HG03066 (cell line): ENCODE data around the gene GNAS-AS1.

Experiments used
- ATAC-seq: cut with Tn5 transposase; IDR thresholded peaks from one replicate; pipeline ENCODE4 v1.9.1; 2021; ENCODE audit warnings: low read depth; ENCODE audit not compliant: unreplicated experiment

Gene GNAS-AS1

DNA sequence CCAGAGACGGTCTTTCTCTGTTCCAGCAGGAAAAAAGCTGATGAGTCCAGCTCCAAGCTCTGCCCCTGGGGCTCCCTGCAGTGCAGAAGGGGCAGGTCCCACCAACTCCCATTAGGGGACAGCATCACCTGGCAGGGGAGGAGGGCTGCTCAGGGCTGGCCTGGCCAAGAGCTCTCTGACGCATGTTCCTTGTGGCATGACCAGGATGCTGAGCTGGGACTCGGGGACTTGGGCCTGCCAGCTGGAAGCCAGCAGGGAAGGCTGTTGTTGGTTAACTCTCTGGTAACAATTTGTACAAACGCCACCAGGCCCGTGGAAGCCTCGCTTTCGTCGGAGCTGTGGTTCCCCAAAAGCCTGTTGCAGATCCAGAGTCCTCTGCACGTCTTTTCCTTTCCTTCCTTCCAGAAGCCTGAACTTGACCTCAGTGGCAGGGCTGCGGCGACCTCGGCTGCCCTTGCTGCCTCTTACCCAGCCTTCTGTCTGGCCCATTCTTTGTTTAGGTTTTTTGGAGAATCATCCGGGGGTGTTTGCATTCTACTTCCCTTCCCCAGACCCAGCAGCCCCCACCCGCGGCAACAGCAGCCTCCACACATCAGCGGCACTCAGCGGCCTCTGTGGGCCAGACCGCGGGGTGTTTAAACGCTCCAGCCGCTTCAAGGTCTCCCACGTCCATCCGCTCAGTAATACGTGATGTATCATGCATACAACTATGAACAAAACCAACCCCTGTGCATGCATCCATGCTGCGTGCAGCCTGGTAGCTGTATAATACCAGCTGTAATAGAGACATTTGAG lies 63.3 kb downstream of the GNAS-AS1 start:
- no peak for ATAC-seq

- ATAC-seq, result no peak
Observed at GRCh38 chr20:58784321-58785074, 66.2 kb downstream of the GNAS-AS1 start.

DNA sequence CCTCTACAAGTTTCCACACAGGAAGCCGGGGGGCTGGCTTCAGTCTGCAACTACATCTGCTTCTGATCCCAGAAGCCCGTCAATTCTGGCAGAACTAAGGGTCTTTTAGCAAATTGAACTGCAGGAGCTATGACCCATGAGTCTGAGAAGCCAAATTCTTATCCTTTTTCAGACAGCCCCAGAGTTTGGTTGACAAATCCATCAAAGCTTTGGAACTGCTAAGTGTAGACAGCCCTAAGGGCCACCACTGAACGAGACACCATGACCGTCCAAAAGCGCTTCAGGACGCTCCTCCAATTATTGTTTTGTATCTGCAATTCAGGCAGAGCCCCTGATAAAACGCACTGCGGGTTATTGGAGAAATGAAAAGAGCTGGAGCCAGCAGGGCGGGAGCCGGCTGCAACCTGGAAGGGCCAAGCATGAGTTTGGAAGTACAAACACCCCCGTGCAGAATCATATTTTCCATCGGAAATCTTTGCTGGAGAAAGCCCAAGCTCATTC lies 67.1 kb downstream of the GNAS-AS1 start:
- no peak for ATAC-seq

DNA sequence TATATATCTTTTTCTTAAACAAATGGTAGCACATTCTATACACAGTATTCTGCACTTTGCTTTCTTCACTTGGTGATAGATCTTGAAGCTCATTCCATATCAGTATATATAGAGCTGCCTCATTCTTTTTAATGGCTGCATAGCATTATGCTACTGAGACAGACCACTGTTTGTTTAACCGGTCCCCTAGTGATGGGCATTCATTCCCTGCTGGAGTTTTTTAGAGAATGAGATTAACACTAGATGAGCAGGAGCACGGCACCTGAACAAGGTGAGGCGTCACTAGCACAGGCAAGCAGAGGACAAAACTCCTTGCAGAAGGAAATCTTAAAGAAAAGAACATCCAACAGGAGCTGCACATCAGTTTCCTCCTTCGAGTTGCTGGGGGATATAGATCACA lies 69.6 kb downstream of the GNAS-AS1 start:
- ATAC-seq, result no peak

DNA sequence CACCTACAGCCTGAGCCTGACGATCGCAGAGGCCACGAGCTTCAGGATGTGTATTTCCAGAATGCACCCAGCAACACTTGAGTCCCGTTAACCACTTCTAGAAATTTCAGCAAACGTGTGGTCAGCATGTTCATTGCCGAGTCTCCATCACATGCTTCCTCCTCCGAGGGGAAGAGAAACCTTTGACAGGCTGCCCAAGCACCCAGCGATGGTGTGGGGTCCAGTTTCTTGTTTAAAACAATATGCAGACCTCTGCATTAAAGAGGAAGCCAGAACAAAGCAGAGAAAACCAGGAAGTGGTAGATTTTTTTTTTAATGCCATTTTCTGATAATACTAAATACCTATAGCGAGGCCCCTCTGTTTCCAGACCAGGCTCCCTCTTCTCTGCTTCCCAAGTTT lies 71.9 kb downstream of the GNAS-AS1 start:
- ATAC-seq, result no peak

DNA sequence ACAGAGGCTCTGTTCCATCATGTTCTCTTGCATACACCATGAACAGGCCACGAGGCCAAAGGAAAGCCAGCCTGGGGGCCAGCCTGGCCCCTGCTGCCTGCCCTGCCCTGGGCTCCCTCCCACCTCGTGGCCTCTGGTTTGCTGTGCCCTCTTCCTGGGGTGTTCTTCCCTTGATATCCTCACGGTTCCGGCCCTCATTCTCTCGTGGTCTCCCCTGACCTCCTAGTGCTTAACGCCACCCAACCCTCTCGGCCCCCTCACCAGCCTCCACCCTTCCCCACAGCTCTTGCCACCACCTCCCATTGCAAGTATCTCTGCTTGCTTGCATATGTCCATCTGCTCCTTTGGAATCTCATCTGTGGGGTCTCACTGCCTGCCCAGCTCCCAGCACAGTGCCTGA lies 73.0 kb downstream of the GNAS-AS1 start:
- no peak for ATAC-seq

GRCh38 chr20:58776109-58776508 lies 74.6 kb downstream of the GNAS-AS1 start:
- ATAC-seq, result no peak

DNA sequence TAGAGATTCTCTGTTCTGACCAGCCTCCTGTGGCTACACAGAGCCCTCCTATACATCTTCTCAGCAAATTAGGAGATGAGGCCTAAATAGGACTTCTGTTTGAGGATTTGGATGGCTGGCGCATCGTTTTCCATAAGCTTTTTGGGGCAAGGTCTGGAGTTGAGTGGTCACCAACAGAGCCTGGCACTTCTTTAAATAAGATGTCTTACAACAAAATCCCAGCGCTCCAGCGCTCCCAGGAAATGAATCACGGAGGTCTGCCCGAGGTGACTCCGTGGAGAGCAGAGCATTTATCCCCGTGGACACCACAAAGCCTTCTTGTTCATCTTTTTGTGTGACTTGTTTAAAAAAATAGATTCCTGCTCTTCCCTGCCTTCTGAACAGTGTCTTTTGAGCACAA lies 75.3 kb downstream of the GNAS-AS1 start:
- ATAC-seq, result no peak

DNA sequence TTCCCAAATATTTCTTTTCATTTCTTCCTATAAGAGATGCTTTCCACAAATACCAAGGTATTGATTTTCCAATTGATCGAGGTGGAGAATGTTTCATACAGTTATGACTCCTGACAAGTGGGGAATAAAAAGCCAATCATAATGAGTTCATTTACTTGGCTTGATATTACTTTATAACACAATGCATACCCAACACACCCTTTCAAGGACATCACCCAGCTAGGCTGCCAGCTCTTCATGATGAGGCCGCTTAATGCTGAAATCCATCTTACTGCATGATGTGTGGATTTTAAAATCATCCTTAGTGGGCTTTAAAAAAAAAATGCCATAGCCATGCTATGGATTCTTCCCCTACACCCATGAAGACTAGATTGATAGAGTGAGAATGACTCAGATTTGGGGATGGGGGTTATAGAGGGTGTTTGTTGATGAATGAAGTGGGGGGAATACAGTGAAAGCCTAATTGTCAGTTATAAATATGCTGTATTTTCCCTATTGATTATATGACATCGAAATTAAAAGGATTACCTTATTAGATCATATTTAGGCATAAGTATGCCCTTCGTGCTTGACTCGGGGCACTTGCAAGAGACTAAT lies 75.9 kb downstream of the GNAS-AS1 start:
- no peak for ATAC-seq

DNA sequence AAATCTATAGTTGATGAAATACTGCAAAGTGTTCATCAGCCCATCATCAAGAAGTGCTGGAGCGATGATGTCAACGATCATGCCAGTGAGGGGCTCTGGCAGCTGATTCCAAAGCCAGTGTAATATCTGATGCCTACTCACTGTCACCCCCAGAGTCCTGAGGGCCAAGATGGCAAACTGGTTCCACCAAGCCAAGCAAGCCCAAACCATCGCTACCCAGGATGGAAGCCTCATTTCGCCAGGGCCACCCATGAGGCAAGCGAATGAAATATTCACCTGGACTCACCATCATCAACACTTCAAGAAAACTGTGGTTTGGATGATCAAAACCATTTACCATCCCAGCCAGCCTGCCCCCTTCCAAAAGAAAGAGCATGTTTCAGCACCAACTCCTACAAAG lies 76.5 kb downstream of the GNAS-AS1 start:
- no peak for ATAC-seq

- no peak for ATAC-seq
Observed at GRCh38 chr20:58772786-58773185, 77.9 kb downstream of the GNAS-AS1 start.
